Measurements from ENCODE around the gene USP37. TPM values are rescaled to one million over a fixed set of nuclear protein-coding genes. Genes with fewer than 3 reads are reported as not detected.

Gene USP37
- total and polyA plus RNA-seq, 2 of the 13 experiments (the other 11 are each of a cell fraction or from before 2014, with no cell fraction given), result 6.5 to 30.6 TPM

DNA sequence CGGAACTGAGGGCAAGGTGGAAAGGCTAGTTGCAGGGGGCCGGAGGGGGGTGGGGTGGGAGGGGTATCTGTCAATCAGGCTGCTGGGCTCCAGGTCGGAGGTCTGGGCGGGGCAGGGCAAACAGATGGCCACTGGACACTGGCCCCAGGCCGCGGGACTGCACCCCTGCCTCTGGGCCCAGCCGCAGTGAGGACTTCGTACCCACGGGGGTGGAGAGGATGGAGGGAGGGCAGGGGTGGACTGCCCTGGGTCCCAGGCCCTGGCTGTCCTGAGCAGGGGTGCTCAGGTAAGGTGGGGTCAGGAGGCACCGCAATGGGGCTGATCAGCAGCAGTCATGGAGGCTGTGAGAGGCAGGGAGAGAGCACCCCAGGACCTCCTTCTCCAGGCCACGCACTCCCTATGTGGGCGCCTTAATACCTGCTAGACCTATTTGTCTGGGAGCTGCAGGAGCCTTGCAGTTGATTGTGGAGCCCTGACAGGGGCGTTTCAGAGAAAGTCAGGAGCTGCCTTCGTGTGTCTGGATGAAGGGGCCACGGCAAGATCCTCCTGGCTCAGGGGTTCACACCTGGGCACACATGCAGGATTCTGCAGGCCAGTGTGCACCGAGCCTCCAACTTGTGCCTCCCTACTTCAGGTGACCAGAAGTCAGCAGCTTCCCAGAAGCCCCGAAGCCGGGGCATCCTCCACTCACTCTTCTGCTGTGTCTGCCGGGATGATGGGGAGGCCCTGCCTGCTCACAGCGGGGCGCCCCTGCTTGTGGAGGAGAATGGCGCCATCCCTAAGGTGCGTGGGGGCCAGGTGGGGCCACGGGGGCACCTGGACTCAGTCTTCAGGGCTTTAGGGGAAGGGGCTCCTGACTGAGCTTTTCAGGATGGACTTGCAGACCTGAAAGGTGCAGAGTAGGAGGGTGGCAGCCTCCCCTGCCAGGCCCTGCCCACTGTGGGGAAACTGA is 166.9 kb downstream of the USP37 start (continued):
- TF ChIP-seq, protein P1, sequence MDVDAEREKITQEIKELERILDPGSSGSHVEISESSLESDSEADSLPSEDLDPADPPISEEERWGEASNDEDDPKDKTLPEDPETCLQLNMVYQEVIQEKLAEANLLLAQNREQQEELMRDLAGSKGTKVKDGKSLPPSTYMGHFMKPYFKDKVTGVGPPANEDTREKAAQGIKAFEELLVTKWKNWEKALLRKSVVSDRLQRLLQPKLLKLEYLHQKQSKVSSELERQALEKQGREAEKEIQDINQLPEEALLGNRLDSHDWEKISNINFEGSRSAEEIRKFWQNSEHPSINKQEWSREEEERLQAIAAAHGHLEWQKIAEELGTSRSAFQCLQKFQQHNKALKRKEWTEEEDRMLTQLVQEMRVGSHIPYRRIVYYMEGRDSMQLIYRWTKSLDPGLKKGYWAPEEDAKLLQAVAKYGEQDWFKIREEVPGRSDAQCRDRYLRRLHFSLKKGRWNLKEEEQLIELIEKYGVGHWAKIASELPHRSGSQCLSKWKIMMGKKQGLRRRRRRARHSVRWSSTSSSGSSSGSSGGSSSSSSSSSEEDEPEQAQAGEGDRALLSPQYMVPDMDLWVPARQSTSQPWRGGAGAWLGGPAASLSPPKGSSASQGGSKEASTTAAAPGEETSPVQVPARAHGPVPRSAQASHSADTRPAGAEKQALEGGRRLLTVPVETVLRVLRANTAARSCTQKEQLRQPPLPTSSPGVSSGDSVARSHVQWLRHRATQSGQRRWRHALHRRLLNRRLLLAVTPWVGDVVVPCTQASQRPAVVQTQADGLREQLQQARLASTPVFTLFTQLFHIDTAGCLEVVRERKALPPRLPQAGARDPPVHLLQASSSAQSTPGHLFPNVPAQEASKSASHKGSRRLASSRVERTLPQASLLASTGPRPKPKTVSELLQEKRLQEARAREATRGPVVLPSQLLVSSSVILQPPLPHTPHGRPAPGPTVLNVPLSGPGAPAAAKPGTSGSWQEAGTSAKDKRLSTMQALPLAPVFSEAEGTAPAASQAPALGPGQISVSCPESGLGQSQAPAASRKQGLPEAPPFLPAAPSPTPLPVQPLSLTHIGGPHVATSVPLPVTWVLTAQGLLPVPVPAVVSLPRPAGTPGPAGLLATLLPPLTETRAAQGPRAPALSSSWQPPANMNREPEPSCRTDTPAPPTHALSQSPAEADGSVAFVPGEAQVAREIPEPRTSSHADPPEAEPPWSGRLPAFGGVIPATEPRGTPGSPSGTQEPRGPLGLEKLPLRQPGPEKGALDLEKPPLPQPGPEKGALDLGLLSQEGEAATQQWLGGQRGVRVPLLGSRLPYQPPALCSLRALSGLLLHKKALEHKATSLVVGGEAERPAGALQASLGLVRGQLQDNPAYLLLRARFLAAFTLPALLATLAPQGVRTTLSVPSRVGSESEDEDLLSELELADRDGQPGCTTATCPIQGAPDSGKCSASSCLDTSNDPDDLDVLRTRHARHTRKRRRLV (CRISPR knock-in tag; IDR thresholded peaks at IDR 0.05), result no peak
- TF ChIP-seq ZNF772 (CRISPR knock-in tag; IDR thresholded peaks at IDR 0.05) (peak; percentile 97), FOSL1 (CRISPR knock-in tag; IDR thresholded peaks at IDR 0.05; ENCODE audit: borderline replicate concordance) (no peak), MAF1 (CRISPR knock-in tag; IDR thresholded peaks at IDR 0.05; ENCODE audit: borderline replicate concordance) (0 out of 2 replicates have a peak, but pooled peaks have one; percentile 10), ZSCAN31 (CRISPR knock-in tag; IDR thresholded peaks at IDR 0.05; ENCODE audit: low read depth) (peak; percentile 99), ZNF781 (CRISPR knock-in tag; IDR thresholded peaks at IDR 0.05; ENCODE audit: borderline replicate concordance, not compliant biosample characterization) (peak; percentile 38), ASH2L (IDR thresholded peaks at IDR 0.05; ENCODE audit: insufficient read length, low read depth, low read length) (no peak), ZMAT3 (CRISPR knock-in tag; conservative IDR thresholded peaks at IDR 0.05) (peak; percentile 88), GZF1 (CRISPR knock-in tag; IDR thresholded peaks at IDR 0.05) (no peak), ZNF552 (CRISPR knock-in tag; IDR thresholded peaks at IDR 0.05; ENCODE audit: borderline replicate concordance) (peak; percentile 36; the same call in 1 of the 2 replicates), RXRA (CRISPR knock-in tag; IDR thresholded peaks at IDR 0.05) (peak; percentile 95), TAF1 (CRISPR knock-in tag; IDR thresholded peaks at IDR 0.05) (peak; percentile 75), ZBTB38 (CRISPR knock-in tag; IDR thresholded peaks at IDR 0.05) (peak; percentile 56; the same call in 1 of the 2 replicates)
- TF ChIP-seq, protein P2, sequence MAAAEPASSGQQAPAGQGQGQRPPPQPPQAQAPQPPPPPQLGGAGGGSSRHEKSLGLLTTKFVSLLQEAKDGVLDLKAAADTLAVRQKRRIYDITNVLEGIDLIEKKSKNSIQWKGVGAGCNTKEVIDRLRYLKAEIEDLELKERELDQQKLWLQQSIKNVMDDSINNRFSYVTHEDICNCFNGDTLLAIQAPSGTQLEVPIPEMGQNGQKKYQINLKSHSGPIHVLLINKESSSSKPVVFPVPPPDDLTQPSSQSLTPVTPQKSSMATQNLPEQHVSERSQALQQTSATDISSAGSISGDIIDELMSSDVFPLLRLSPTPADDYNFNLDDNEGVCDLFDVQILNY (CRISPR knock-in tag; conservative IDR thresholded peaks at IDR 0.05), result no peak
- TF ChIP-seq, protein P3, sequence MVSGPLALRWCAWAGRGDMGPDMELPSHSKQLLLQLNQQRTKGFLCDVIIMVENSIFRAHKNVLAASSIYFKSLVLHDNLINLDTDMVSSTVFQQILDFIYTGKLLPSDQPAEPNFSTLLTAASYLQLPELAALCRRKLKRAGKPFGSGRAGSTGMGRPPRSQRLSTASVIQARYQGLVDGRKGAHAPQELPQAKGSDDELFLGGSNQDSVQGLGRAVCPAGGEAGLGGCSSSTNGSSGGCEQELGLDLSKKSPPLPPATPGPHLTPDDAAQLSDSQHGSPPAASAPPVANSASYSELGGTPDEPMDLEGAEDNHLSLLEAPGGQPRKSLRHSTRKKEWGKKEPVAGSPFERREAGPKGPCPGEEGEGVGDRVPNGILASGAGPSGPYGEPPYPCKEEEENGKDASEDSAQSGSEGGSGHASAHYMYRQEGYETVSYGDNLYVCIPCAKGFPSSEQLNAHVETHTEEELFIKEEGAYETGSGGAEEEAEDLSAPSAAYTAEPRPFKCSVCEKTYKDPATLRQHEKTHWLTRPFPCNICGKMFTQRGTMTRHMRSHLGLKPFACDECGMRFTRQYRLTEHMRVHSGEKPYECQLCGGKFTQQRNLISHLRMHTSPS (CRISPR knock-in tag; IDR thresholded peaks at IDR 0.05; ENCODE audit: low read depth), result peak; percentile 90
- TF ChIP-seq, protein P4, sequence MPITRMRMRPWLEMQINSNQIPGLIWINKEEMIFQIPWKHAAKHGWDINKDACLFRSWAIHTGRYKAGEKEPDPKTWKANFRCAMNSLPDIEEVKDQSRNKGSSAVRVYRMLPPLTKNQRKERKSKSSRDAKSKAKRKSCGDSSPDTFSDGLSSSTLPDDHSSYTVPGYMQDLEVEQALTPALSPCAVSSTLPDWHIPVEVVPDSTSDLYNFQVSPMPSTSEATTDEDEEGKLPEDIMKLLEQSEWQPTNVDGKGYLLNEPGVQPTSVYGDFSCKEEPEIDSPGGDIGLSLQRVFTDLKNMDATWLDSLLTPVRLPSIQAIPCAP (CRISPR knock-in tag; IDR thresholded peaks at IDR 0.05; ENCODE audit: low read depth), result no peak; the same call in 1 of the 2 replicates
- TF ChIP-seq, protein P5, sequence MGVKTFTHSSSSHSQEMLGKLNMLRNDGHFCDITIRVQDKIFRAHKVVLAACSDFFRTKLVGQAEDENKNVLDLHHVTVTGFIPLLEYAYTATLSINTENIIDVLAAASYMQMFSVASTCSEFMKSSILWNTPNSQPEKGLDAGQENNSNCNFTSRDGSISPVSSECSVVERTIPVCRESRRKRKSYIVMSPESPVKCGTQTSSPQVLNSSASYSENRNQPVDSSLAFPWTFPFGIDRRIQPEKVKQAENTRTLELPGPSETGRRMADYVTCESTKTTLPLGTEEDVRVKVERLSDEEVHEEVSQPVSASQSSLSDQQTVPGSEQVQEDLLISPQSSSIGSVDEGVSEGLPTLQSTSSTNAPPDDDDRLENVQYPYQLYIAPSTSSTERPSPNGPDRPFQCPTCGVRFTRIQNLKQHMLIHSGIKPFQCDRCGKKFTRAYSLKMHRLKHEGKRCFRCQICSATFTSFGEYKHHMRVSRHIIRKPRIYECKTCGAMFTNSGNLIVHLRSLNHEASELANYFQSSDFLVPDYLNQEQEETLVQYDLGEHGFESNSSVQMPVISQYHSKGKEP (CRISPR knock-in tag; IDR thresholded peaks at IDR 0.05), result 0 out of 2 replicates have a peak, but pooled peaks have one; percentile 14

Measured in HepG2 (cell line).